SU-DHL-6 (cell line): Measurements from ENCODE around the gene LDLRAD3.

Source experiments
- H2AFZ ChIP-seq: fragments of 200-600 bp; sonication (generic); 2 replicates; pipeline ENCODE4 v1.6.1; 2014; ENCODE audit warnings: low read depth, mild to moderate bottlenecking, moderate library complexity, mixed read lengths, antibody characterized with exemption, low read length; ENCODE audit not compliant: severe bottlenecking
- H3F3A ChIP-seq: fragments of 200-600 bp; shearing (Covaris generic); 2 replicates; pipeline ENCODE4 v1.6.0; 2016; ENCODE audit warnings: antibody characterized with exemption, mild to moderate bottlenecking; ENCODE audit not compliant: insufficient read depth
- H3K27ac ChIP-seq: fragments of 200-600 bp; sonication (generic); 2 replicates; pipeline ENCODE4 v1.5.1; 2016; ENCODE audit warnings: low read depth, mild to moderate bottlenecking, low read length, moderate library complexity, mixed read lengths
- H3K27me3 ChIP-seq: fragments of 200-600 bp; sonication (generic), shearing (Covaris generic); 2 replicates; pipeline ENCODE4 v1.6.0; 2014; ENCODE audit warnings: mild to moderate bottlenecking, low read length
- H3K36me3 ChIP-seq: fragments of 200-600 bp; sonication (generic); 2 replicates; pipeline ENCODE4 v1.6.1; 2014; ENCODE audit warnings: mild to moderate bottlenecking, low read length, mixed read lengths
- H3K4me2 ChIP-seq: fragments of 300-600, 200-600 bp; shearing (Covaris generic), sonication (generic); 2 replicates; pipeline ENCODE4 v1.6.0; 2014; ENCODE audit warnings: low read length, low read depth, mild to moderate bottlenecking; ENCODE audit not compliant: poor library complexity, severe bottlenecking
- H3K4me3 ChIP-seq: fragments of 200-600 bp; sonication (generic); 2 replicates; pipeline ENCODE4 v1.5.1; 2014; ENCODE audit warnings: antibody characterized with exemption, low read length, mild to moderate bottlenecking, mixed read lengths; ENCODE audit not compliant: insufficient read depth, poor library complexity, severe bottlenecking
- H3K79me2 ChIP-seq: fragments of 200-600 bp; sonication (generic); 2 replicates; pipeline ENCODE4 v1.6.1; 2014; ENCODE audit warnings: mild to moderate bottlenecking, low read length, moderate library complexity; ENCODE audit not compliant: insufficient read depth
- H3K9ac ChIP-seq: fragments of 200-600 bp; sonication (generic); 2 replicates; pipeline ENCODE4 v1.7.0; 2014; ENCODE audit warnings: mild to moderate bottlenecking, low read length
- H3K9me2 ChIP-seq: fragments of 200-600 bp; sonication (generic); replicated peaks from 2 replicates; pipeline ENCODE4 v1.6.1; 2014; ENCODE audit warnings: low read length; ENCODE audit not compliant: insufficient read depth
- H3K9me3 ChIP-seq: fragments of 200-600 bp; sonication (generic); 2 replicates; pipeline ENCODE4 v1.6.1; 2014; ENCODE audit warnings: low read length, mixed read lengths; ENCODE audit not compliant: insufficient read depth
- H4K20me1 ChIP-seq: fragments of 200-600 bp; sonication (generic); 2 replicates; pipeline ENCODE4 v1.6.1; 2014; ENCODE audit warnings: low read depth, mild to moderate bottlenecking, antibody characterized with exemption, low read length, moderate library complexity, mixed read lengths
- EZH2phosphoT487 ChIP-seq: fragments of 200-600 bp; sonication (generic), shearing (Covaris generic); conservative IDR thresholded peaks from 2 replicates; pipeline ENCODE4 v1.6.1; 2018; ENCODE audit warnings: mild to moderate bottlenecking, antibody characterized with exemption, low read length, moderate library complexity, mixed read lengths
- TF ChIP-seq, protein P1 (sequence below): fragments of 200-600 bp; sonication (generic); IDR thresholded peaks from one replicate; pipeline ENCODE4 v1.5.1; 2017; ENCODE audit warnings: antibody characterized with exemption, mild to moderate bottlenecking, low read length, moderate library complexity; ENCODE audit not compliant: insufficient read depth, poor library complexity, severe bottlenecking

The LDLRAD3 gene

DNA sequence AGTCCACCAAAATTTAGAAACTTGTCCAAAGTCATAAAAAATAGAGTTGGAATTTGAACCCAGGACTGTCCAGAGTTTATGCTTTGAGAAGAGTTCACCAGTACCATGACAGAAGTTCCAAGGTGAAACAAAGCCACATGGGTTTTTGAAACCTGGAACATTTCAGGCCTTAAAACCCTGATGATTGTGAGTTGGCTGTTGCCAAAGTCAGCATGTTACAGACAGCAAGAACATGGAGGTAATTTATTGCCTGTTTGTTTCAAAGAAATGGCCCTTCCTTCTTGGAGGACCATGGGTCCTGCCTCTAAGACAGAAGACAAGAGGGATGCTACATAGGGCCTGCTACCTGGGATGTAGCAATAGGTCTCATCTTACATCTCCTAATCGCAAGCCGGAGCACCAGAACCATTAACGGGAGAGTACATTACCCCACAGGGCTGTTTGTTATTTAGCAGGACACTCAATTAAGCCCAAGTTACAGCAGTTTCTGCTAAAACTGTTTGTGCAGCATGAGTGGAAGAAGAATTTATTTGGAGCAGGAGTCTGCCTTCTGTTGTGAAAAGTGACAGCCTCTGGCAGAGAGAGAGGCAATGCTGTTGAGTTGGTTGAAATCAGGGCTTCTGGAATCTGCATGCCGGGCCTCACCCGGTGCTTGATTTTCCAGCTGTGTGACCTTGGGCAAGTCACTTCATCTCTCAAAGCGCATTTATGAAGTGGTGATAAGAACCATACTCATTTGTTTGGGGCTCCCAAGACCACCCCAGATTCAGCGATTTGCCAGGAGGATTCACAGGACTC lies 136.2 kb downstream of the LDLRAD3 start:
- no peaks in the 10 kb centered on the region for H4K20me1 ChIP-seq
- no peaks in the 10 kb centered on the region for H3K27me3 ChIP-seq
- H3K27ac ChIP-seq: no peak overlapping the region
- H3F3A ChIP-seq: no peaks in the 10 kb centered on the region
- H3K9me2 ChIP-seq: no peaks in the 10 kb centered on the region
- H3K4me3 ChIP-seq: no peak overlapping the region
- no peak overlapping the region for H3K4me2 ChIP-seq
- H3K9me3 ChIP-seq: no peaks in the 10 kb centered on the region
- no peak overlapping the region for H3K9ac ChIP-seq
- H3K36me3 ChIP-seq: no peaks in the 10 kb centered on the region
- H2AFZ ChIP-seq: no peak overlapping the region
- no peaks in the 10 kb centered on the region for H3K79me2 ChIP-seq
- TF ChIP-seq, protein P1, sequence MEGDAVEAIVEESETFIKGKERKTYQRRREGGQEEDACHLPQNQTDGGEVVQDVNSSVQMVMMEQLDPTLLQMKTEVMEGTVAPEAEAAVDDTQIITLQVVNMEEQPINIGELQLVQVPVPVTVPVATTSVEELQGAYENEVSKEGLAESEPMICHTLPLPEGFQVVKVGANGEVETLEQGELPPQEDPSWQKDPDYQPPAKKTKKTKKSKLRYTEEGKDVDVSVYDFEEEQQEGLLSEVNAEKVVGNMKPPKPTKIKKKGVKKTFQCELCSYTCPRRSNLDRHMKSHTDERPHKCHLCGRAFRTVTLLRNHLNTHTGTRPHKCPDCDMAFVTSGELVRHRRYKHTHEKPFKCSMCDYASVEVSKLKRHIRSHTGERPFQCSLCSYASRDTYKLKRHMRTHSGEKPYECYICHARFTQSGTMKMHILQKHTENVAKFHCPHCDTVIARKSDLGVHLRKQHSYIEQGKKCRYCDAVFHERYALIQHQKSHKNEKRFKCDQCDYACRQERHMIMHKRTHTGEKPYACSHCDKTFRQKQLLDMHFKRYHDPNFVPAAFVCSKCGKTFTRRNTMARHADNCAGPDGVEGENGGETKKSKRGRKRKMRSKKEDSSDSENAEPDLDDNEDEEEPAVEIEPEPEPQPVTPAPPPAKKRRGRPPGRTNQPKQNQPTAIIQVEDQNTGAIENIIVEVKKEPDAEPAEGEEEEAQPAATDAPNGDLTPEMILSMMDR: no peak

DNA sequence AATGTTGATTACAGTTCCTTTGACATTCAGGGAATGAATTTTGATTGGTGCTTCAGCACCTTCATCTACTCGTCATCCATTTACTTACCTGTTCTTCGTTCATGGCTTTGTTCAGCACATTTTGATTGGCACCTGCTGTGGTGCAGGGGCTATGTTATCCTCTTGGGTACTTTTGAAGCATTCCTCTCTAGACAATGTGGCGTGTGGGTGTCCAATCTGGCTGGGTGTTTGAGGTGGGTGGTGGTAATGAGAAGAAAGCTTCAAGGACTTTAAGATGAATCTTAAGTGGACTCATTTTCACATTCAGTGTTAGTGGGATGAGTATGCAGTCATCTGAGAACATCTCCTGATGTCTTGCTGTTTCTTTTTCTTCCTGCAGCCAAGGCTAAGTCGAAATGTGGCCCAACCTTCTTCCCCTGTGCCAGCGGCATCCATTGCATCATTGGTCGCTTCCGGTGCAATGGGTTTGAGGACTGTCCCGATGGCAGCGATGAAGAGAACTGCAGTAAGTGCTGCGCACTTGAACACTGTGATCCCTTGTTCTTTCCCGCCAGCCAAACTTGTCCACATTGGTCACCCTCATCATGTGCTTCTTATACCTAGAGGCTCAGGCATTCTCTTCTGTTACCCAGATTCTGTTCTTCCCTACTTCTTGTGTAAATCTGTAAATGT lies 137.5 kb downstream of the LDLRAD3 start:
- Histone ChIP-seq H3K27me3 (no peaks in the 10 kb centered on the region), H3K9ac (no peak overlapping the region), H3K27ac (no peak overlapping the region), H3K9me3 (no peaks in the 10 kb centered on the region), H3K79me2 (no peaks in the 10 kb centered on the region), H3K4me2 (no peak overlapping the region), H3K36me3 (no peaks in the 10 kb centered on the region), H3F3A (no peaks in the 10 kb centered on the region), H4K20me1 (no peaks in the 10 kb centered on the region), H2AFZ (no peak overlapping the region), H3K9me2 (no peaks in the 10 kb centered on the region), H3K4me3 (no peak overlapping the region)
- no peak for TF ChIP-seq EZH2phosphoT487
- TF ChIP-seq, protein P1: no peak

DNA sequence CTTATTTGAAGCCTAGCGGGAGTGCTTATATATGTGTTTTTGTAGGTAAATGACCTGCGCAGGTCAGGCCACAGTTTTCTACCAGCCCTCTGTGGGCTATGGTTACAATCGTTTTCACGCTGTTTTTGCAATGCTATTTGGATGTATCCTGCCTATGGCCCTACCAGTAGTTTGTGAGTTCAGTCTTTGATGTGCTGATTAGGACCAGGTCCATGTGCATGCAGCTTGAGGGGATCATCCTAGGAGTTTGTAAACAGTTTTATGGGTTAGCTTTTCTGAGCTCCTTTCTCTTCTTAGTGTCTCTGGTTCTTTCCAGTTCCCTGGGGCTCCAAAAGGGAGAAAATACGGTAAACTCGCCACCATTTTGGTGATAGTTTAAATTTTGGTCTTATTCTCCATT lies 142.5 kb downstream of the LDLRAD3 start:
- Histone ChIP-seq H3K36me3 (no peaks in the 10 kb centered on the region), H3K4me2 (no peak overlapping the region), H3K9me2 (no peaks in the 10 kb centered on the region), H3K4me3 (no peak overlapping the region), H3F3A (no peaks in the 10 kb centered on the region), H3K79me2 (no peaks in the 10 kb centered on the region), H2AFZ (no peak overlapping the region), H3K9me3 (no peaks in the 10 kb centered on the region), H3K27me3 (no peaks in the 10 kb centered on the region), H4K20me1 (no peaks in the 10 kb centered on the region), H3K9ac (no peak overlapping the region), H3K27ac (no peak overlapping the region)
- TF ChIP-seq EZH2phosphoT487: no peak
- TF ChIP-seq, protein P1: no peak
